AG08395 (cell line): ENCODE results near the gene CAPN7.

Source experiments
- DNase-seq: peaks from one replicate; pipeline ENCODE4 v3.0.0; 2012; ENCODE audit warnings: mixed read lengths, low spot score

CAPN7 gene

DNA sequence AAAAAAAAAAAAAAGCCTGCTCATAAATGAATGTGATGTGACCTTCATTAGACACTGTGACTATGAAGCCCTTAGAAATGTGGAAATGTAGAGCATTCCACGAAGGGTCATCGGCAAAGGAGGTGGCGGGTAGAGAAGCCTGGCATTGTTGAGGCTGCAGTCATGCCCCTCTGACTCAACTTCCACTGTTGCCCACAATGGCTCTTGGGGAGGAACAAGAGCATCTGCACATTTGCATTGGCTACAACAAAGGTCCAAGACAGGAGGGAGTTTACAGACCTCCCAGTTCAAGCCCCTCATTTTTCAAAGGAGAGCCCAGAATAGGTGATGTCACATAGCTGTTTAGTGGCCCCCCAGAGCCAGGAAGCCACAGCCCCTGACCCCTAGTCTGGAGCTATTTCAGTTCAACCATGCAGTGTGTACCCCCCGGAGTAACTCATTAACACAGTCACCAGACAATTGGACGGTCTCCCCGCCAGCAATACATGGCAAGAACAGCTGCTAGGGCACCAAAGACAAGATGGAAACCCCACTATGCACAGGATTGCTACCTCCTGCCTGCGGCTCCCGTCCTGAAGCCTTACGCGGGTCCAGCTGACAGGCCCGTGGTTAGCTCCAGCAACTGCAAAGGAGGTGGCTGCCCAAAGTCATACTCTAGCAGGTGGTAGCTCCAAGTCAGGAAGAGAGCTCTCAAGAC is 70.1 kb downstream of the CAPN7 start:
- no peak for DNase-seq

GRCh38 chr3:15277861-15278500 is 71.9 kb downstream of the CAPN7 start:
- no peak for DNase-seq

GRCh38 chr3:15279205-15279604 is 73.2 kb downstream of the CAPN7 start:
- DNase-seq, result no peak

GRCh38 chr3:15279671-15280402 is 73.8 kb downstream of the CAPN7 start:
- no peak for DNase-seq

DNA sequence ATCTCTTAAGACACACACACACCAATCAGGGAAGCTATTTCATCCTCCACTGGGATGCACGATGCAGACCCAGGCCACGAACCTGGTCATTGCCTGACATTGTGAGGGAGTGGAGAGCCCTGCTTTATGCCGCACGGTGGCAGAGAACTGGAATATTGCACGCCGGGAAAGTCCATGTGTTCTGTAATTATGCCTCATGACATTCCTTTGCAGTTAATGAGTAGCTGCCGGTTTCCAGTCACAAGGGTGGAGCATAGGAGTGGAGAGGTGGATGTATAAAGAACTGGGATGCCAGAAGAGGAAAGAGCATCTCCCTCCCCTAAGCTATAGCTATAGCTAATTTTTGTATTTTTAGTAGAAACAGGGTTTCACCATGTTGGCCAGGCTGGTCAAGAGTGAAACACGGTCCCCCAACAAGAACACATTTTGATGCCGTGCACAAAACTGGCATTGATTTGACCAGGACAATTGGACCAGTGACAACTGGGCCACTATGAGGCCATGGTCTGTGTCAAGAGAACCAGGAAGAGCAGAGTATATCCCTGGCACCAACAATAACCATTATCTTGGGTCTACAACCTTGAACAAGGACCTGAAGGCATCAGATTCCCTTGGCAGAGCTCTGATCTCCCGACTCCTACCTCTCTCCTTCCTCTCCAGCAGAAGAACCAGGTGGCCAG is 74.9 kb downstream of the CAPN7 start:
- DNase-seq, result no peak

DNA sequence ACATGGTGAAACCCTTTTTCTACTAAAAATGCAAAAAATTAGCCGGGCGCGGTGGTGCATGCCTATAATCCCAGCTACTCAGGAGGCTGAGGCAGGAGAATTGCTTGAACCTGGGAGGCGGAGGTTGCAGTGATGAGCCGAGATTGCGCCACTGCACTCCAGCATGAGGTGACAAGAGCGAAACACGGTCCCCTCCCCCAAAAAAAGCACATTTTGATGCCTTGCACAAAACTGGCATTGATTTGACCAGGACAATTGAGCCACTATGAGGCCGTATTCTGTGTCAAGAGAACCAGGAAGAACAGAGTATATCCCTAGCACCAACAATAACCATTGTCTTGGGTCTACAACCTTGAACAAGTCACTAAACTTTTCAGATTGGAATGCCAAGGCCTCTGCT is 75.8 kb downstream of the CAPN7 start:
- DNase-seq, result no peak

GRCh38 chr3:15283702-15284101 is 77.7 kb downstream of the CAPN7 start:
- no peak for DNase-seq

- DNase-seq, result no peak
These were observed 78.3 kb downstream of the CAPN7 start for GRCh38 chr3:15284121-15284889.

GRCh38 chr3:15286022-15286421 is 80.0 kb downstream of the CAPN7 start:
- no peak for DNase-seq

DNA sequence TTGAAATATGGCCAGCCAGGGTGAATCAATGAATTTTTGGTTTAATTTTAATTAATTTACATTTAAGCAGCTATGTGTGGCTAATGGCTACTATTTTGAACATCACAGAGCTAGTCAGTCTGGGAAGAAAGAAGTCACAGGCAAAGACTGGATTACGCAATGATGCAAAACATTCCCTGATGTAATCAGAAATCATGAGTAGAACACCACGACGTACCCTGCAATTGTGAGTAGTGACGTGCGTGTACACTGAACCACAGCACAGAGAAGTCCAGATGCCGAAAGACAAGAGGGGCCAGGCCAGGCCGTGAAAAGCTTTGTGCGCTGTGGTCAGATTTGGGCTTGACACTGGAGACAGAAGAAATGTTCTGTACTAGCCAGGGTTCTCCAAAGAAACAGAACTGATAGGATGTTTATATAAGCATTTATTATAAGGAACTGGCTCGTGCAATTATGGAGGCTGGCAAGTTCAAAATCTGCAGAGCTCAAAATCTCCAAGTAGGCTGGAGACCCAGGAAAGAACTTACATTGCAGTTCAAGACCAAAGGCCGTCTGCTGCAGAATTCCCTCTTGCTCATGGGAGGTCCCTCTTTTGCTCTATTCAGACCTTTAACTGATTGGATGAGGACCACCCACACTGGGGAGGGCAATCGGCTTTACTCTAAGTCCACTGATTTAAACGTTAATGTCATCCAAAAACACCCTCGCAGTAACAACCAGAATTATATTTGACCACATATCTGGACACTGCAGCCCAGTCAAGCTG is 81.7 kb downstream of the CAPN7 start:
- peak; percentile 86 for DNase-seq

DNA sequence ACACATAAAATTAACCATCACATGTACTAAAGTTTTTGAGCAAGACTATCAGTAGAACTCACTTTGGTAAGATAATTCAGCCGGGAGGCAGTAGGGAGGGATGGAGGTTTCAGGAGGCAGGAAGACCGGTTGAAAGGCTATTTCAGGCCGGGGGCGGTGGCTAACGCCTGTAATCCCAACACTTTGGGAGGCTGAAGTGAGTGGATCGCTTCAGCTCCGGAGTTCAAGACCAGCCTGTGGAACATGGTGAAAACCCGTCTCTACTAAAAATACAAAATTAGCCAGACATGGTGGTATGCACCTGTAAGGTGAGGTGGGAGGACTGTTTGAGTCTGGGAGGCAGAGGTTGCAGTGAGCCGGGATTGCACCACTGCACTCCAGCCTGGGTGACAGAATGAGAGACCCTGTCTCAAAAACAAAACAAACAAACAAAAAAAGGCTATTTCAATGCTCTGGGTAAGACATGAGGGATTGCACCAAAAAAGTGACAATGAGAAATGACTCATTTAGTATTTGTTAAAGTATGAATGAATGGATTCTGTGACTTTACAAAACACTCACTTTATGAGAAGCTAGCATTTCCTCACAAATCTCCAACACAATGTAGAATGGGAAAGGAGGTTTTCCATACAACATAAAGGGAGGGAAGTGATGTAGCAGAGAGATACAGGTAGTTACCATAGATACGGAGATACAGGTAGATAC is 82.4 kb downstream of the CAPN7 start:
- no peak for DNase-seq

DNA sequence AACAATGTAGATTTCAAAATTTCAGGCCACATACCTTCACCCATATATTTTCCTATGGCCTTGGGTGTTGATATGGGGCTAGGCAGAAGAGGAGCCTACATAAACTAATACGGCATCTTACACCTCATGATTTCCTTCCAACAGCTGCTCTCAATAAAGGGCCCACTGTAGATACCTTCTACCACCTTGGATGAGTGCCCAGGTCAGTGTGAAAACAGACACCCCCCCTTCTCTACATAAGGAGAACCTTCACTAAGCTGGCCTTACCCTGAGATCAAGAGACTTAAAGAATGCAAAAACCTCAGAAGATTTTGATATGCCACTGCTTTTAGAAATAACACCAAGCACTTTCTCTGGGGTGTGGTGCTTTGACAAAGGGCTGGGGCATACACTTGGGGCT is 83.6 kb downstream of the CAPN7 start:
- DNase-seq, result no peak

GRCh38 chr3:15290736-15291135 is 84.7 kb downstream of the CAPN7 start:
- no peak for DNase-seq

- DNase-seq, result no peak
These were observed 85.8 kb downstream of the CAPN7 start for GRCh38 chr3:15291589-15292541.

GRCh38 chr3:15292765-15293522 is 86.9 kb downstream of the CAPN7 start:
- no peak for DNase-seq

GRCh38 chr3:15294929-15295328 is 88.9 kb downstream of the CAPN7 start:
- no peak for DNase-seq

- DNase-seq, result peak; percentile 61
These were observed 89.5 kb downstream of the CAPN7 start for GRCh38 chr3:15295506-15295905.

DNA sequence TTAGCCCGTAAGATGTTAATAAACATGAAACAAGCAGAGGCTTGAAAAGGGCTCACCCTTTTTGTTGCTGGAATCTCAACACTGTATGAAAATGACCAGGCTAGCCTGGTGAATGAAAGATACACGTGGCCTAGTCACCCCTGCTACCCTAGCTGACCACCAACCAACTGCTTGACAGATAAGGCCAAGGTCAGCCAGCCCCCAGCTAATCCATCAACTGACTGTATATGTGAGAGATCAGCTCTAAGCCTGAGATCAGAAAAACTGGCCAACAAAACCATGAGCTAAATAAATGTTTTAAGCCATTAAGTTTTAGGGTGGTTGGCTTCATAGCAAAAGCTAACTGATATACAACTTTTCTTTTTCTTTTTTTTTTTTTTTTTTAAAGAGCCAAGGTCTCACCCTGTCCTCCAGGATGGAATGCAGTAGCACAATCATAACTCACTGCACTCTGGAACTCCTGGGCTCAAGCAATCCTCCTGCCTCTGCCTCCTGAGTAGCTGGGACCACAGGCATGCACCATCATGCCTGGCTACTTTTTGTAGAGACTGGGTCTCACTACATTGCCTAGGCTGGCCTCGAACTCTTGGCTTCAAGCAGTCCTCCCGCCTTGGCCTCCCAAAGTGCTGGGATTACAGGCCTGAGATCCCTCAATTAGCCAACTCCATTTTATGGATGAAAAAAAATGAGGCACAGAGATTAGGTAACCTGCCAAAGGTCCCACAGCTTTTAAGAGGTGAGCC is 91.7 kb downstream of the CAPN7 start:
- no peak for DNase-seq
